Measurements from ENCODE around the gene YY1AP1.

DNA sequence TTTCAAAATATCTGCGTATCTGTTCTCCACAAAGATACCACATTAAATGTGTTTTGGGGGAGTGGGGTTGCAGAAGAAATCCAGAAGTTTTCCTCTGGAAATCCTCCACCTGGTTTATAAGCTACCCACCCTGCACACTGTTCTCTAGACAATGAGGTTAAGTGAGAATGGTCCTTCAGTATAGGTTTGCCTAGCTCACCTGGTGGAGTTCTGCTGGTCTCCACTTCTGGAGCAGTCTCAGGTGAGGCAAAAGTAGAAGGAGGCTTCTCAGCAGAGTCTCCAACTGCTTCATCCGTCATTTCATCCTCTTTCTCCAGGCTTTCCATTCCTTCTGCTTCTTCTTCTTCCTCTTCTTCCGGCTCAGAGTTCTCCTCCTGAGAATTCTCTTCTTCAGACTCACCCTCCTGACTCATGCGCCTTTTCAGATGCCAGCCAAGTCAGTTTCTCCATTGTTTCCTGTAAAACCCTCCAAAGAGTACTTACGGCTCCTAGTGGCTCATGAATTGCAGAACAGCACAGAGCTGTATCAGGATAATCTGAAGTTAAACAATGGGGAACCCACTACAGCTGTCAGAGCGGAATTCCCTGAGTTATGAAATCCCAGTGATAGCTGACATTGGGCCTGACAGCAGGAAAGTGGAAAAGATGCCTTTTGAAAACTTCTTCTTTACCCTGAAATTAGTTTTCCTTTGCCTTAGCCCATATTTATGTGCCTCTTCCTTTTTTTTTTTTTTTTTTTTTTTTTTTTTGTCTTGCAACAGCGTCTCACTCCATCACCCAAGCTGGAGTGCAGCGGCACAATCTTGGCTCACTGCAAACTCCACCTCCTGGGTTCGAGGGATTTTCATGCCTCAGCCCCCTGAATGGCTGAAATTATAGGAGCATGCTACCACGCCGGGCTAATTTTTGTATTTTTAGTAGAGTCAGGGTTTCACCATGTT is 40.1 kb downstream of the YY1AP1 start:
- TF ChIP-seq TAF1 (IDR thresholded peaks at IDR 0.05; ENCODE audit: low read depth, low read length) (no peak), POLR2AphosphoS5 (IDR thresholded peaks at IDR 0.05; ENCODE audit: low read depth, low read length) (no peak), POLR2A (IDR thresholded peaks at IDR 0.05; ENCODE audit: low read depth, low read length) (no peak)

Measured in GM12891 (cell line).